HepG2 (cell line): Measurements from ENCODE around the gene SUSD6. TPM values are rescaled to one million over a fixed set of nuclear protein-coding genes. Genes with fewer than 3 reads are reported as not detected.

Experiments used
- GABPB1 ChIP-seq: IDR thresholded peaks from 2 replicates; pipeline ENCODE4 v1.6.1; 2016; ENCODE audit warnings: mild to moderate bottlenecking, missing genetic modification reagents, moderate library complexity, missing compliant biosample characterization
- HES4 ChIP-seq: sonication (generic); formaldehyde crosslinking; IDR thresholded peaks from 2 replicates; pipeline ENCODE4 v1.9.0; 2021; ENCODE audit warnings: mild to moderate bottlenecking, missing genetic modification reagents, borderline replicate concordance
- ISX ChIP-seq: sonication (generic); formaldehyde crosslinking; conservative IDR thresholded peaks from 2 replicates; pipeline ENCODE4 v1.5.0; 2020; ENCODE audit warnings: missing genetic modification reagents
- KDM5A ChIP-seq: fragments of 200-600 bp; sonication (generic); IDR thresholded peaks from 2 replicates; pipeline ENCODE4 v1.7.0; 2018; ENCODE audit warnings: antibody characterized with exemption, mild to moderate bottlenecking, low read length, borderline replicate concordance
- MED1 ChIP-seq: sonication (generic); formaldehyde crosslinking; IDR thresholded peaks from 2 replicates; pipeline ENCODE4 v1.4.0; 2020; ENCODE audit warnings: missing genetic modification reagents
- MIXL1 ChIP-seq: IDR thresholded peaks from 2 replicates; pipeline ENCODE4 v1.6.1; 2016
- NONO ChIP-seq, 2 experiments: fragments of 450-650 bp in 1 of 2; sonication (generic) in 1 of 2; formaldehyde crosslinking in 1 of 2; IDR thresholded peaks in 1 of 2; conservative IDR thresholded peaks in 1 of 2; 2 replicates each; pipeline versions ENCODE4 v1.6.1 to v1.8.0; 2017 to 2022; ENCODE audit warnings: mild to moderate bottlenecking in 1 of 2, missing genetic modification reagents in 1 of 2, moderate library complexity in 1 of 2
- RNF2 ChIP-seq: fragments of 450-650 bp; conservative IDR thresholded peaks from 2 replicates; pipeline ENCODE4 v1.6.1; 2016; ENCODE audit warnings: low read depth
- STAG1 ChIP-seq: sonication (generic); formaldehyde crosslinking; IDR thresholded peaks from 2 replicates; pipeline ENCODE4 v1.4.0; 2020; ENCODE audit warnings: missing genetic modification reagents
- XRCC5 ChIP-seq: fragments of 200-400 bp; formaldehyde crosslinking; optimal IDR thresholded peaks from 2 replicates; pipeline ENCODE3; 2017; ENCODE audit warnings: mild to moderate bottlenecking, low read length
- ZMYM4 ChIP-seq: sonication (generic); formaldehyde crosslinking; IDR thresholded peaks from 2 replicates; pipeline ENCODE4 v1.8.1; 2023; ENCODE audit warnings: mild to moderate bottlenecking, missing genetic modification reagents
- ZNF30 ChIP-seq: sonication (generic); formaldehyde crosslinking; IDR thresholded peaks from 2 replicates; pipeline ENCODE4 v1.5.0; 2020; ENCODE audit warnings: mild to moderate bottlenecking, missing genetic modification reagents
- polyA plus RNA-seq, 8 experiments: library from polyadenylated mRNA; depleted of rRNA in 3 of 8; stranded (reverse) in 7 of 8; unstranded in 1 of 8; fragments of >200 nt; fragmentation: Illumina TruSeq in 4 of 8; extraction: Trizol in 4 of 8; gene quantifications; 2 replicates each; pipeline versions ENCODE4 v1.2.1 to v1.2.3, GENCODE V29; 2011 to 2016; ENCODE audit warnings: low read depth in 4 of 8, missing spikeins in 1 of 8, mixed read lengths in 1 of 8; ENCODE audit not compliant: insufficient read depth in 1 of 8
- total RNA-seq, 5 experiments: library from RNA; depleted of rRNA; stranded (reverse); fragments of >200 nt; fragmentation: Illumina TruSeq; extraction: Trizol; gene quantifications; 2 replicates each; pipeline ENCODE4 v1.2.3, GENCODE V29; 2016; ENCODE audit warnings: low read depth in 1 of 5
- TF ChIP-seq, protein P1 (sequence below): sonication (generic); formaldehyde crosslinking; IDR thresholded peaks from 2 replicates; pipeline ENCODE4 v1.4.0; 2020; ENCODE audit warnings: missing genetic modification reagents
- TF ChIP-seq, protein P2 (sequence below): sonication (generic); formaldehyde crosslinking; IDR thresholded peaks from 2 replicates; pipeline ENCODE4 v1.9.0; 2022; ENCODE audit warnings: missing genetic modification reagents, mild to moderate bottlenecking, borderline replicate concordance
- TF ChIP-seq, protein P3 (sequence below): sonication (generic); formaldehyde crosslinking; IDR thresholded peaks from 2 replicates; pipeline ENCODE4 v1.5.0; 2020; ENCODE audit warnings: mild to moderate bottlenecking, low read depth, missing genetic modification reagents, borderline replicate concordance
- TF ChIP-seq, protein P4 (sequence below), 2 experiments: IDR thresholded peaks; 2 replicates each; pipeline ENCODE4 v1.6.1; 2011 to 2012; ENCODE audit warnings: low read length in 2 of 2, borderline replicate concordance in 1 of 2, low read depth in 1 of 2, mild to moderate bottlenecking in 1 of 2, moderate library complexity in 1 of 2
- TF ChIP-seq, protein P5 (sequence below): sonication (generic); formaldehyde crosslinking; IDR thresholded peaks from 2 replicates; pipeline ENCODE4 v1.9.0; 2021; ENCODE audit warnings: missing genetic modification reagents, borderline replicate concordance

The SUSD6 gene
- total and polyA plus RNA-seq, 2 of the 13 experiments (the other 11 are each of a cell fraction or from before 2014, with no cell fraction given), result 7.2 to 7.4 TPM

DNA sequence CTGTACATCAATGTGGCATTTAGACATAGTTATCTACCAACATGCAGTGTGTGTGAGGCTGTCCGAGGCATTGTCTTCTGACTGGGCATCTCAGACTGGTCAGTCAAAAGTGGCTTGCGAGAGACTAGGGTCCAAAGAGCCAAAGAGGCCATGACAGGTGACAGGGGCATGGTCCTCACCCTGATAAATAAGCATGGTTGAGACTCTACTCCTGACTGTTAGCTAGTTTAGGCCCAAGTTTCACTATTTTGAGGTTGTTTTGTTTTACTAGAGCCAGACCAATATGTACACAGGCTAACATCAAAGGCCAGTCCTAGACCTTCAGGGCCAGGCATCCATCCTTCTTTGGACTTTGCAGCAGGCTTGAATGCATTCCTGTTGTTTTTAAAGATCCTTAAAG is 78.6 kb downstream of the SUSD6 start (continued):
- TF ChIP-seq, protein P1, sequence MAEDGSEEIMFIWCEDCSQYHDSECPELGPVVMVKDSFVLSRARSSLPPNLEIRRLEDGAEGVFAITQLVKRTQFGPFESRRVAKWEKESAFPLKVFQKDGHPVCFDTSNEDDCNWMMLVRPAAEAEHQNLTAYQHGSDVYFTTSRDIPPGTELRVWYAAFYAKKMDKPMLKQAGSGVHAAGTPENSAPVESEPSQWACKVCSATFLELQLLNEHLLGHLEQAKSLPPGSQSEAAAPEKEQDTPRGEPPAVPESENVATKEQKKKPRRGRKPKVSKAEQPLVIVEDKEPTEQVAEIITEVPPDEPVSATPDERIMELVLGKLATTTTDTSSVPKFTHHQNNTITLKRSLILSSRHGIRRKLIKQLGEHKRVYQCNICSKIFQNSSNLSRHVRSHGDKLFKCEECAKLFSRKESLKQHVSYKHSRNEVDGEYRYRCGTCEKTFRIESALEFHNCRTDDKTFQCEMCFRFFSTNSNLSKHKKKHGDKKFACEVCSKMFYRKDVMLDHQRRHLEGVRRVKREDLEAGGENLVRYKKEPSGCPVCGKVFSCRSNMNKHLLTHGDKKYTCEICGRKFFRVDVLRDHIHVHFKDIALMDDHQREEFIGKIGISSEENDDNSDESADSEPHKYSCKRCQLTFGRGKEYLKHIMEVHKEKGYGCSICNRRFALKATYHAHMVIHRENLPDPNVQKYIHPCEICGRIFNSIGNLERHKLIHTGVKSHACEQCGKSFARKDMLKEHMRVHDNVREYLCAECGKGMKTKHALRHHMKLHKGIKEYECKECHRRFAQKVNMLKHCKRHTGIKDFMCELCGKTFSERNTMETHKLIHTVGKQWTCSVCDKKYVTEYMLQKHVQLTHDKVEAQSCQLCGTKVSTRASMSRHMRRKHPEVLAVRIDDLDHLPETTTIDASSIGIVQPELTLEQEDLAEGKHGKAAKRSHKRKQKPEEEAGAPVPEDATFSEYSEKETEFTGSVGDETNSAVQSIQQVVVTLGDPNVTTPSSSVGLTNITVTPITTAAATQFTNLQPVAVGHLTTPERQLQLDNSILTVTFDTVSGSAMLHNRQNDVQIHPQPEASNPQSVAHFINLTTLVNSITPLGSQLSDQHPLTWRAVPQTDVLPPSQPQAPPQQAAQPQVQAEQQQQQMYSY (CRISPR knock-in tag), result no peak
- TF ChIP-seq MED1 (CRISPR knock-in tag) (peak; percentile 48; the same call in 1 of the 2 replicates), XRCC5 (peak; percentile 49), NONO (IDR thresholded peaks at IDR 0.05) (no peak), NONO (CRISPR knock-in tag; conservative IDR thresholded peaks at IDR 0.05) (0 out of 2 replicates have a peak, but pooled peaks have one; percentile 45), STAG1 (CRISPR knock-in tag) (0 out of 2 replicates have a peak, but pooled peaks have one; percentile 8), RNF2 (no peak), ZMYM4 (0 out of 2 replicates have a peak, but pooled peaks have one; percentile 55), GABPB1 (CRISPR knock-in tag) (no peak), KDM5A (no peak), ISX (no peak), HES4 (no peak), MIXL1 (CRISPR knock-in tag) (peak; percentile 66), ZNF30 (CRISPR knock-in tag) (no peak)
- TF ChIP-seq, protein P2, sequence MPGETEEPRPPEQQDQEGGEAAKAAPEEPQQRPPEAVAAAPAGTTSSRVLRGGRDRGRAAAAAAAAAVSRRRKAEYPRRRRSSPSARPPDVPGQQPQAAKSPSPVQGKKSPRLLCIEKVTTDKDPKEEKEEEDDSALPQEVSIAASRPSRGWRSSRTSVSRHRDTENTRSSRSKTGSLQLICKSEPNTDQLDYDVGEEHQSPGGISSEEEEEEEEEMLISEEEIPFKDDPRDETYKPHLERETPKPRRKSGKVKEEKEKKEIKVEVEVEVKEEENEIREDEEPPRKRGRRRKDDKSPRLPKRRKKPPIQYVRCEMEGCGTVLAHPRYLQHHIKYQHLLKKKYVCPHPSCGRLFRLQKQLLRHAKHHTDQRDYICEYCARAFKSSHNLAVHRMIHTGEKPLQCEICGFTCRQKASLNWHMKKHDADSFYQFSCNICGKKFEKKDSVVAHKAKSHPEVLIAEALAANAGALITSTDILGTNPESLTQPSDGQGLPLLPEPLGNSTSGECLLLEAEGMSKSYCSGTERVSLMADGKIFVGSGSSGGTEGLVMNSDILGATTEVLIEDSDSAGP (CRISPR knock-in tag), result peak; percentile 58; the same call in 1 of the 2 replicates
- TF ChIP-seq, protein P3, sequence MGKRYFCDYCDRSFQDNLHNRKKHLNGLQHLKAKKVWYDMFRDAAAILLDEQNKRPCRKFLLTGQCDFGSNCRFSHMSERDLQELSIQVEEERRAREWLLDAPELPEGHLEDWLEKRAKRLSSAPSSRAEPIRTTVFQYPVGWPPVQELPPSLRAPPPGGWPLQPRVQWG (CRISPR knock-in tag), result no peak
- TF ChIP-seq, protein P4, sequence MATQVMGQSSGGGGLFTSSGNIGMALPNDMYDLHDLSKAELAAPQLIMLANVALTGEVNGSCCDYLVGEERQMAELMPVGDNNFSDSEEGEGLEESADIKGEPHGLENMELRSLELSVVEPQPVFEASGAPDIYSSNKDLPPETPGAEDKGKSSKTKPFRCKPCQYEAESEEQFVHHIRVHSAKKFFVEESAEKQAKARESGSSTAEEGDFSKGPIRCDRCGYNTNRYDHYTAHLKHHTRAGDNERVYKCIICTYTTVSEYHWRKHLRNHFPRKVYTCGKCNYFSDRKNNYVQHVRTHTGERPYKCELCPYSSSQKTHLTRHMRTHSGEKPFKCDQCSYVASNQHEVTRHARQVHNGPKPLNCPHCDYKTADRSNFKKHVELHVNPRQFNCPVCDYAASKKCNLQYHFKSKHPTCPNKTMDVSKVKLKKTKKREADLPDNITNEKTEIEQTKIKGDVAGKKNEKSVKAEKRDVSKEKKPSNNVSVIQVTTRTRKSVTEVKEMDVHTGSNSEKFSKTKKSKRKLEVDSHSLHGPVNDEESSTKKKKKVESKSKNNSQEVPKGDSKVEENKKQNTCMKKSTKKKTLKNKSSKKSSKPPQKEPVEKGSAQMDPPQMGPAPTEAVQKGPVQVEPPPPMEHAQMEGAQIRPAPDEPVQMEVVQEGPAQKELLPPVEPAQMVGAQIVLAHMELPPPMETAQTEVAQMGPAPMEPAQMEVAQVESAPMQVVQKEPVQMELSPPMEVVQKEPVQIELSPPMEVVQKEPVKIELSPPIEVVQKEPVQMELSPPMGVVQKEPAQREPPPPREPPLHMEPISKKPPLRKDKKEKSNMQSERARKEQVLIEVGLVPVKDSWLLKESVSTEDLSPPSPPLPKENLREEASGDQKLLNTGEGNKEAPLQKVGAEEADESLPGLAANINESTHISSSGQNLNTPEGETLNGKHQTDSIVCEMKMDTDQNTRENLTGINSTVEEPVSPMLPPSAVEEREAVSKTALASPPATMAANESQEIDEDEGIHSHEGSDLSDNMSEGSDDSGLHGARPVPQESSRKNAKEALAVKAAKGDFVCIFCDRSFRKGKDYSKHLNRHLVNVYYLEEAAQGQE (IDR thresholded peaks at IDR 0.05; ENCODE audit: borderline replicate concordance in 1 of 2, low read depth in 1 of 2, low read length in 2 of 2), result no peak
- TF ChIP-seq, protein P5, sequence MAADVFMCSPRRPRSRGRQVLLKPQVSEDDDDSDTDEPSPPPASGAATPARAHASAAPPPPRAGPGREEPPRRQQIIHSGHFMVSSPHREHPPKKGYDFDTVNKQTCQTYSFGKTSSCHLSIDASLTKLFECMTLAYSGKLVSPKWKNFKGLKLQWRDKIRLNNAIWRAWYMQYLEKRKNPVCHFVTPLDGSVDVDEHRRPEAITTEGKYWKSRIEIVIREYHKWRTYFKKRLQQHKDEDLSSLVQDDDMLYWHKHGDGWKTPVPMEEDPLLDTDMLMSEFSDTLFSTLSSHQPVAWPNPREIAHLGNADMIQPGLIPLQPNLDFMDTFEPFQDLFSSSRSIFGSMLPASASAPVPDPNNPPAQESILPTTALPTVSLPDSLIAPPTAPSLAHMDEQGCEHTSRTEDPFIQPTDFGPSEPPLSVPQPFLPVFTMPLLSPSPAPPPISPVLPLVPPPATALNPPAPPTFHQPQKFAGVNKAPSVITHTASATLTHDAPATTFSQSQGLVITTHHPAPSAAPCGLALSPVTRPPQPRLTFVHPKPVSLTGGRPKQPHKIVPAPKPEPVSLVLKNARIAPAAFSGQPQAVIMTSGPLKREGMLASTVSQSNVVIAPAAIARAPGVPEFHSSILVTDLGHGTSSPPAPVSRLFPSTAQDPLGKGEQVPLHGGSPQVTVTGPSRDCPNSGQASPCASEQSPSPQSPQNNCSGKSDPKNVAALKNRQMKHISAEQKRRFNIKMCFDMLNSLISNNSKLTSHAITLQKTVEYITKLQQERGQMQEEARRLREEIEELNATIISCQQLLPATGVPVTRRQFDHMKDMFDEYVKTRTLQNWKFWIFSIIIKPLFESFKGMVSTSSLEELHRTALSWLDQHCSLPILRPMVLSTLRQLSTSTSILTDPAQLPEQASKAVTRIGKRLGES, result no peak
